HepG2 (cell line): Measurements from ENCODE around the gene LYZ. TPM values are rescaled to one million over a fixed set of nuclear protein-coding genes. Genes with fewer than 3 reads are reported as not detected.

Experiments used
- AKAP8 ChIP-seq: sonication (generic); formaldehyde crosslinking; IDR thresholded peaks from 2 replicates; pipeline ENCODE4 v1.5.1; 2020; ENCODE audit warnings: mild to moderate bottlenecking, missing genetic modification reagents
- ARNTL ChIP-seq: sonication (generic); formaldehyde crosslinking; IDR thresholded peaks from 2 replicates; pipeline ENCODE4 v1.4.0; 2020; ENCODE audit warnings: mild to moderate bottlenecking, missing genetic modification reagents
- ATF1 ChIP-seq: IDR thresholded peaks from 2 replicates; pipeline ENCODE4 v1.6.1; 2016; ENCODE audit warnings: mild to moderate bottlenecking, control low read depth
- DMAP1 ChIP-seq: IDR thresholded peaks from 2 replicates; pipeline ENCODE4 v1.6.1; 2016
- MLLT10 ChIP-seq: sonication (generic); formaldehyde crosslinking; IDR thresholded peaks from 2 replicates; pipeline ENCODE4 v1.4.0; 2020; ENCODE audit warnings: missing genetic modification reagents
- MLXIP ChIP-seq: sonication (generic); formaldehyde crosslinking; IDR thresholded peaks from 2 replicates; pipeline ENCODE4 v1.9.0; 2021; ENCODE audit warnings: missing genetic modification reagents, borderline replicate concordance
- NCOA1 ChIP-seq: sonication (generic); formaldehyde crosslinking; IDR thresholded peaks from 2 replicates; pipeline ENCODE4 v1.9.0; 2021; ENCODE audit warnings: missing genetic modification reagents
- SRSF4 ChIP-seq: fragments of 200-400 bp; formaldehyde crosslinking; IDR thresholded peaks from one replicate; pipeline ENCODE4 v1.6.1; 2018; ENCODE audit warnings: mild to moderate bottlenecking, low read depth, low read length, moderate library complexity; ENCODE audit not compliant: poor library complexity, severe bottlenecking
- ZFP41 ChIP-seq: sonication (generic); formaldehyde crosslinking; IDR thresholded peaks from 2 replicates; pipeline ENCODE4 v1.4.0; 2020; ENCODE audit warnings: mild to moderate bottlenecking, missing genetic modification reagents, borderline replicate concordance
- ZNF30 ChIP-seq: sonication (generic); formaldehyde crosslinking; IDR thresholded peaks from 2 replicates; pipeline ENCODE4 v1.5.0; 2020; ENCODE audit warnings: mild to moderate bottlenecking, missing genetic modification reagents
- ZNF317 ChIP-seq: sonication (generic); formaldehyde crosslinking; IDR thresholded peaks from 2 replicates; pipeline ENCODE4 v1.5.0; 2020; ENCODE audit warnings: mild to moderate bottlenecking, missing genetic modification reagents
- ZNF343 ChIP-seq: sonication (generic); formaldehyde crosslinking; IDR thresholded peaks from 2 replicates; pipeline ENCODE4 v1.4.0; 2020; ENCODE audit warnings: mild to moderate bottlenecking, missing genetic modification reagents
- ZNF383 ChIP-seq: sonication (generic); formaldehyde crosslinking; IDR thresholded peaks from 2 replicates; pipeline ENCODE4 v1.4.0; 2020; ENCODE audit warnings: missing genetic modification reagents, mild to moderate bottlenecking, borderline replicate concordance
- ZSCAN12 ChIP-seq: sonication (generic); formaldehyde crosslinking; IDR thresholded peaks from 2 replicates; pipeline ENCODE4 v1.9.0; 2021; ENCODE audit warnings: mild to moderate bottlenecking, missing genetic modification reagents
- polyA plus RNA-seq, 8 experiments: library from polyadenylated mRNA; depleted of rRNA in 3 of 8; stranded (reverse) in 7 of 8; unstranded in 1 of 8; fragments of >200 nt; fragmentation: Illumina TruSeq in 4 of 8; extraction: Trizol in 4 of 8; gene quantifications; 2 replicates each; pipeline versions ENCODE4 v1.2.1 to v1.2.3, GENCODE V29; 2011 to 2016; ENCODE audit warnings: low read depth in 4 of 8, missing spikeins in 1 of 8, mixed read lengths in 1 of 8; ENCODE audit not compliant: insufficient read depth in 1 of 8
- total RNA-seq, 5 experiments: library from RNA; depleted of rRNA; stranded (reverse); fragments of >200 nt; fragmentation: Illumina TruSeq; extraction: Trizol; gene quantifications; 2 replicates each; pipeline ENCODE4 v1.2.3, GENCODE V29; 2016; ENCODE audit warnings: low read depth in 1 of 5
- TF ChIP-seq, protein P1 (sequence below): sonication (generic); formaldehyde crosslinking; IDR thresholded peaks from 2 replicates; pipeline ENCODE4 v1.4.0; 2020; ENCODE audit warnings: mild to moderate bottlenecking, missing genetic modification reagents
- TF ChIP-seq, protein P2 (sequence below): sonication (generic); formaldehyde crosslinking; IDR thresholded peaks from 2 replicates; pipeline ENCODE4 v1.8.0; 2022; ENCODE audit warnings: low read depth, missing genetic modification reagents
- TF ChIP-seq, protein P3 (sequence below): sonication (generic); formaldehyde crosslinking; IDR thresholded peaks from 2 replicates; pipeline ENCODE4 v1.4.0; 2020; ENCODE audit warnings: missing genetic modification reagents, borderline replicate concordance
- TF ChIP-seq, protein P4 (sequence below): sonication (generic); formaldehyde crosslinking; IDR thresholded peaks from 2 replicates; pipeline ENCODE4 v1.4.0; 2020; ENCODE audit warnings: missing genetic modification reagents
- TF ChIP-seq, protein P5 (sequence below): sonication (generic); formaldehyde crosslinking; IDR thresholded peaks from 2 replicates; pipeline ENCODE4 v1.4.0; 2020; ENCODE audit warnings: mild to moderate bottlenecking, missing genetic modification reagents

LYZ gene
- total and polyA plus RNA-seq, 2 of the 13 experiments (the other 11 are each of a cell fraction or from before 2014, with no cell fraction given), result 1,788 to 2,054 TPM

DNA sequence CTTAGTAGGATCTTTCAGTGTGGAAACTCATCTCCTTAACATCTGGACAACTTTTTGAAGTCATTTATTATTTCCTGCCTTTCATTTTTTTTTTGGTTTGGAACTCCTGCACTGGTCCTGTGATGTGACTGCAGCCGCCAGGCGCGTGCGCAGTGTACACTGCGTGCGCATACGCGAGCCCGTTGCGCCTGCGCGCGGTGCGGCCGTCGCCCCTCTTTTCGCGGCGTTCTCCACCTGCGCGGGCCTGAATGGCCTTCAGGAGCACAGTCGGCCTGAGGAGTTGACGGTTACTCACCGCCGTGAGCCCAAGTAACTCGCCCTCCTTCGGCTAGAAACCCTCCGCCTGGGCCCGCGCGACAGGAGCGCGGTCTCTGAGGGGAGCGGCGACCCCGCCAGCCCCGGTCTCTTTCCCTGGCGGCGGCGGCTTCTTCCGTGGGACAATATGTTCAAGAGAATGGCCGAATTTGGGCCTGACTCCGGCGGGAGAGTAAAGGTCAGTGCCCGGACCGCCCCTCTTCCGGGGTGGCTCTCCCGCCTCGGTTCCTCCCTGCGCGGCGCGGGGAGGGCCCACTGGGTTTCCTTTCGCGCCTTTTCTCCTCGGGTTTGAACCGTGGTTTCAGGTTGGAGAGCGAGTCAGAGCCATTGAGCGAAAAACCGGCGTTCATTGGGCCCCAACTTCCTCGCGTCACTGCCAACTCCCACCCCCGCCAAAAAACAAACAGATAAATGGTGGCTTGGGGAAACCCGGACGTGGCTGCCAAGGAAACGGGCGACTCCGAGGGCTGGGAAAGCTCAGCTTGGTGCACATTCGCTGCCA, 11.6 kb downstream of the LYZ start, which contains the start of gene YEATS4 (continued):
- TF ChIP-seq ZNF30 (CRISPR knock-in tag) (peak; percentile 53; the same call in 1 of the 2 replicates), ZNF383 (CRISPR knock-in tag) (0 out of 2 replicates have a peak, but pooled peaks have one; percentile 21), ZSCAN12 (peak; percentile 88; the same call in 1 of the 2 replicates), ZNF317 (CRISPR knock-in tag) (peak; percentile 74; the same call in 1 of the 2 replicates), ZFP41 (CRISPR knock-in tag) (no peak; the same call in 1 of the 2 replicates), MLXIP (no peak), AKAP8 (CRISPR knock-in tag) (0 out of 2 replicates have a peak, but pooled peaks have one; percentile 65), SRSF4 (no peak), ATF1 (CRISPR knock-in tag) (peak; percentile 88), ARNTL (CRISPR knock-in tag) (peak; percentile 66), MLLT10 (CRISPR knock-in tag) (no peak), NCOA1 (peak; percentile 79; the same call in 1 of the 2 replicates), DMAP1 (peak; percentile 98), ZNF343 (CRISPR knock-in tag) (peak; percentile 91)
- TF ChIP-seq, protein P1, sequence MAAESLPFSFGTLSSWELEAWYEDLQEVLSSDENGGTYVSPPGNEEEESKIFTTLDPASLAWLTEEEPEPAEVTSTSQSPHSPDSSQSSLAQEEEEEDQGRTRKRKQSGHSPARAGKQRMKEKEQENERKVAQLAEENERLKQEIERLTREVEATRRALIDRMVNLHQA (CRISPR knock-in tag), result no peak
- TF ChIP-seq, protein P2, sequence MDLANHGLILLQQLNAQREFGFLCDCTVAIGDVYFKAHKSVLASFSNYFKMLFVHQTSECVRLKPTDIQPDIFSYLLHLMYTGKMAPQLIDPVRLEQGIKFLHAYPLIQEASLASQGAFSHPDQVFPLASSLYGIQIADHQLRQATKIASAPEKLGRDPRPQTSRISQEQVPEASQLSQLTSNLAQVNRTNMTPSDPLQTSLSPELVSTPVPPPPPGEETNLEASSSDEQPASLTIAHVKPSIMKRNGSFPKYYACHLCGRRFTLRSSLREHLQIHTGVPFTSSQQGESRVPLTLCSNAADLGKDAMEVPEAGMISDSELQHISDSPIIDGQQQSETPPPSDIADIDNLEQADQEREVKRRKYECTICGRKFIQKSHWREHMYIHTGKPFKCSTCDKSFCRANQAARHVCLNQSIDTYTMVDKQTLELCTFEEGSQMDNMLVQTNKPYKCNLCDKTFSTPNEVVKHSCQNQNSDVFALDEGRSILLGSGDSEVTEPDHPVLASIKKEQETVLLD (CRISPR knock-in tag), result no peak; the same call in 1 of the 2 replicates
- TF ChIP-seq, protein P3, sequence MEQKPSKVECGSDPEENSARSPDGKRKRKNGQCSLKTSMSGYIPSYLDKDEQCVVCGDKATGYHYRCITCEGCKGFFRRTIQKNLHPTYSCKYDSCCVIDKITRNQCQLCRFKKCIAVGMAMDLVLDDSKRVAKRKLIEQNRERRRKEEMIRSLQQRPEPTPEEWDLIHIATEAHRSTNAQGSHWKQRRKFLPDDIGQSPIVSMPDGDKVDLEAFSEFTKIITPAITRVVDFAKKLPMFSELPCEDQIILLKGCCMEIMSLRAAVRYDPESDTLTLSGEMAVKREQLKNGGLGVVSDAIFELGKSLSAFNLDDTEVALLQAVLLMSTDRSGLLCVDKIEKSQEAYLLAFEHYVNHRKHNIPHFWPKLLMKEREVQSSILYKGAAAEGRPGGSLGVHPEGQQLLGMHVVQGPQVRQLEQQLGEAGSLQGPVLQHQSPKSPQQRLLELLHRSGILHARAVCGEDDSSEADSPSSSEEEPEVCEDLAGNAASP (CRISPR knock-in tag), result peak; percentile 42; the same call in 1 of the 2 replicates
- TF ChIP-seq, protein P4, sequence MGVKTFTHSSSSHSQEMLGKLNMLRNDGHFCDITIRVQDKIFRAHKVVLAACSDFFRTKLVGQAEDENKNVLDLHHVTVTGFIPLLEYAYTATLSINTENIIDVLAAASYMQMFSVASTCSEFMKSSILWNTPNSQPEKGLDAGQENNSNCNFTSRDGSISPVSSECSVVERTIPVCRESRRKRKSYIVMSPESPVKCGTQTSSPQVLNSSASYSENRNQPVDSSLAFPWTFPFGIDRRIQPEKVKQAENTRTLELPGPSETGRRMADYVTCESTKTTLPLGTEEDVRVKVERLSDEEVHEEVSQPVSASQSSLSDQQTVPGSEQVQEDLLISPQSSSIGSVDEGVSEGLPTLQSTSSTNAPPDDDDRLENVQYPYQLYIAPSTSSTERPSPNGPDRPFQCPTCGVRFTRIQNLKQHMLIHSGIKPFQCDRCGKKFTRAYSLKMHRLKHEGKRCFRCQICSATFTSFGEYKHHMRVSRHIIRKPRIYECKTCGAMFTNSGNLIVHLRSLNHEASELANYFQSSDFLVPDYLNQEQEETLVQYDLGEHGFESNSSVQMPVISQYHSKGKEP (CRISPR knock-in tag), result no peak
- TF ChIP-seq, protein P5, sequence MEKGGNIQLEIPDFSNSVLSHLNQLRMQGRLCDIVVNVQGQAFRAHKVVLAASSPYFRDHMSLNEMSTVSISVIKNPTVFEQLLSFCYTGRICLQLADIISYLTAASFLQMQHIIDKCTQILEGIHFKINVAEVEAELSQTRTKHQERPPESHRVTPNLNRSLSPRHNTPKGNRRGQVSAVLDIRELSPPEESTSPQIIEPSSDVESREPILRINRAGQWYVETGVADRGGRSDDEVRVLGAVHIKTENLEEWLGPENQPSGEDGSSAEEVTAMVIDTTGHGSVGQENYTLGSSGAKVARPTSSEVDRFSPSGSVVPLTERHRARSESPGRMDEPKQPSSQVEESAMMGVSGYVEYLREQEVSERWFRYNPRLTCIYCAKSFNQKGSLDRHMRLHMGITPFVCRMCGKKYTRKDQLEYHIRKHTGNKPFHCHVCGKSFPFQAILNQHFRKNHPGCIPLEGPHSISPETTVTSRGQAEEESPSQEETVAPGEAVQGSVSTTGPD (CRISPR knock-in tag), result no peak
